Measurements from ENCODE around the gene TLE6. TPM values are rescaled to one million over a fixed set of nuclear protein-coding genes. Genes with fewer than 3 reads are reported as not detected.

TLE6 gene
- polyA plus RNA-seq, 2 of the 4 experiments (the other 2 are of a cell fraction), result 3.1 to 4.2 TPM

Other genes starting within 250 kb of the TLE6 start
- 29.6 and 38.1 TPM in 2 replicates for gene SLC39A3, start 237.5 kb upstream of the TLE6 start, polyA plus RNA-seq (2011; rRNA removed)
- 25.0 to 28.3 TPM (median 26.5 TPM) in 3 replicates for gene SLC39A3, start 237.5 kb upstream of the TLE6 start, polyA plus RNA-seq (2017; fragmentation: RNase III; extraction: RNeasy Plus Mini Kit Qiagen cat#74134 plus additional on column Dnase treatment)
- 39.1 and 44.4 TPM in 2 replicates for gene SGTA, start 194.3 kb upstream of the TLE6 start, polyA plus RNA-seq (2011; rRNA removed)
- 47.6 to 51.6 TPM (median 48.0 TPM) in 3 replicates for gene SGTA, start 194.3 kb upstream of the TLE6 start, polyA plus RNA-seq (2017; fragmentation: RNase III; extraction: RNeasy Plus Mini Kit Qiagen cat#74134 plus additional on column Dnase treatment)
- 43.5 and 46.7 TPM in 2 replicates for gene THOP1, start 192.1 kb upstream of the TLE6 start, polyA plus RNA-seq (2011; rRNA removed)
- 87.7 to 90.5 TPM (median 89.9 TPM) in 3 replicates for gene THOP1, start 192.1 kb upstream of the TLE6 start, polyA plus RNA-seq (2017; fragmentation: RNase III; extraction: RNeasy Plus Mini Kit Qiagen cat#74134 plus additional on column Dnase treatment)
- gene ZNF554, start 157.7 kb upstream of the TLE6 start, polyA plus RNA-seq (2011; rRNA removed), result 0.54 and 0.75 TPM in 2 replicates
- gene ZNF554, start 157.7 kb upstream of the TLE6 start, polyA plus RNA-seq (2017; fragmentation: RNase III; extraction: RNeasy Plus Mini Kit Qiagen cat#74134 plus additional on column Dnase treatment), result 0.33 to 0.65 TPM (median 0.63 TPM) in 3 replicates
- 2.3 and 3.7 TPM in 2 replicates for gene ZNF555, start 136.1 kb upstream of the TLE6 start, polyA plus RNA-seq (2011; rRNA removed)
- gene ZNF555, start 136.1 kb upstream of the TLE6 start, polyA plus RNA-seq (2017; fragmentation: RNase III; extraction: RNeasy Plus Mini Kit Qiagen cat#74134 plus additional on column Dnase treatment), result 1.4 to 1.7 TPM (median 1.5 TPM) in 3 replicates
- gene ZNF556, start 110.2 kb upstream of the TLE6 start, polyA plus RNA-seq (2011; rRNA removed), result not detected in 2 replicates
- not detected in 3 replicates for gene ZNF556, start 110.2 kb upstream of the TLE6 start, polyA plus RNA-seq (2017; fragmentation: RNase III; extraction: RNeasy Plus Mini Kit Qiagen cat#74134 plus additional on column Dnase treatment)
- gene ZNF57, start 76.6 kb upstream of the TLE6 start, polyA plus RNA-seq (2011; rRNA removed), result 2.6 and 3.3 TPM in 2 replicates
- gene ZNF57, start 76.6 kb upstream of the TLE6 start, polyA plus RNA-seq (2017; fragmentation: RNase III; extraction: RNeasy Plus Mini Kit Qiagen cat#74134 plus additional on column Dnase treatment), result 1.9 to 2.5 TPM (median 2.2 TPM) in 3 replicates
- 3.4 and 4.1 TPM in 2 replicates for gene ZNF77, start 32.6 kb upstream of the TLE6 start, polyA plus RNA-seq (2011; rRNA removed)
- 1.7 to 1.9 TPM (median 1.7 TPM) in 3 replicates for gene ZNF77, start 32.6 kb upstream of the TLE6 start, polyA plus RNA-seq (2017; fragmentation: RNase III; extraction: RNeasy Plus Mini Kit Qiagen cat#74134 plus additional on column Dnase treatment)
- gene TLE2, start 51.7 kb downstream of the TLE6 start, polyA plus RNA-seq (2011; rRNA removed), result 2.1 and 2.7 TPM in 2 replicates
- gene TLE2, start 51.7 kb downstream of the TLE6 start, polyA plus RNA-seq (2017; fragmentation: RNase III; extraction: RNeasy Plus Mini Kit Qiagen cat#74134 plus additional on column Dnase treatment), result 1.9 to 3.1 TPM (median 2.6 TPM) in 3 replicates
- gene TLE5, start 84.9 kb downstream of the TLE6 start, polyA plus RNA-seq (2011; rRNA removed), result 171 and 183 TPM in 2 replicates
- 191 to 231 TPM (median 216 TPM) in 3 replicates for gene TLE5, start 84.9 kb downstream of the TLE6 start, polyA plus RNA-seq (2017; fragmentation: RNase III; extraction: RNeasy Plus Mini Kit Qiagen cat#74134 plus additional on column Dnase treatment)
- 5.5 and 8.6 TPM in 2 replicates for gene GNA11, start 116.8 kb downstream of the TLE6 start, polyA plus RNA-seq (2011; rRNA removed)
- gene GNA11, start 116.8 kb downstream of the TLE6 start, polyA plus RNA-seq (2017; fragmentation: RNase III; extraction: RNeasy Plus Mini Kit Qiagen cat#74134 plus additional on column Dnase treatment), result 29.0 to 32.8 TPM (median 30.5 TPM) in 3 replicates
- 0.06 and 0.07 TPM in 2 replicates for gene GNA15, start 158.5 kb downstream of the TLE6 start, polyA plus RNA-seq (2011; rRNA removed)
- gene GNA15, start 158.5 kb downstream of the TLE6 start, polyA plus RNA-seq (2017; fragmentation: RNase III; extraction: RNeasy Plus Mini Kit Qiagen cat#74134 plus additional on column Dnase treatment), result 0.04 TPM in 1 of 3 replicates, not detected in the others
- gene S1PR4, start 201.2 kb downstream of the TLE6 start, polyA plus RNA-seq (2011; rRNA removed), result 0.09 TPM in 1 of 2 replicates, not detected in the other
- 0.08 to 0.33 TPM (median 0.17 TPM) in 3 replicates for gene S1PR4, start 201.2 kb downstream of the TLE6 start, polyA plus RNA-seq (2017; fragmentation: RNase III; extraction: RNeasy Plus Mini Kit Qiagen cat#74134 plus additional on column Dnase treatment)
- gene NCLN, start 208.4 kb downstream of the TLE6 start, polyA plus RNA-seq (2011; rRNA removed), result 22.8 and 27.6 TPM in 2 replicates
- gene NCLN, start 208.4 kb downstream of the TLE6 start, polyA plus RNA-seq (2017; fragmentation: RNase III; extraction: RNeasy Plus Mini Kit Qiagen cat#74134 plus additional on column Dnase treatment), result 55.5 to 58.5 TPM (median 55.5 TPM) in 3 replicates
- 0.31 and 0.42 TPM in 2 replicates for gene CELF5, start 247.1 kb downstream of the TLE6 start, polyA plus RNA-seq (2011; rRNA removed)
- 0.61 to 0.87 TPM (median 0.75 TPM) in 3 replicates for gene CELF5, start 247.1 kb downstream of the TLE6 start, polyA plus RNA-seq (2017; fragmentation: RNase III; extraction: RNeasy Plus Mini Kit Qiagen cat#74134 plus additional on column Dnase treatment)